ENCODE measurements around the gene DLG2. TPM values are rescaled to one million over a fixed set of nuclear protein-coding genes. Genes with fewer than 3 reads are reported as not detected.

Gene DLG2
- total RNA-seq, 4 donors from 2014 or later, result 6.5 to 14.6 (median 7.2) TPM

DNA sequence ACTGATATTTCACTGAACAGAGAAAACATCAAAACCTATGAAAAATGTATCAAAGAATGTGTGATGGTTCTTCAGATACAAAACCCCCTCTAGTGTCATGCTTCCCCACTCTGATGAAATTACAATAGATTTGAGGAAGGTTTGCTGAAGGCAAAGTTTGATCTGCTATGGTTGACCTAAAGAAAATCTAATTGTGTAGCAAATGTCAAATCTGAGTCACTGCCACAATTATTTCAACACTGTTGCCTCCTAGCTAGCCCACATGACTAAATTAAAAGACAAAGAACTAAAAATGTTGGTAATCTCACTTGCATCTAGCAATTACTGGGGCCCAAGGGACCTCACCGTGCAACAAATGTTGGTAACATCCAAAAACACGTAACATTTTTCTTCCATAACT, 728.0 kb downstream of the DLG2 start:
- 93 to 94% methylated on average over 2 of the region's 2 CpGs for WGBS, 2 donors
- Histone ChIP-seq H3K9me3 (no peaks in the 10 kb centered on the region), H3K4me1 (peaks cover 0 to 12% (median 0%) of the 10 kb centered on the region in 4 donors), H3K27ac (no peak overlapping the region), H3K4me3 (no peak overlapping the region), H3K27me3 (no peaks in the 10 kb centered on the region), H3K36me3 (no peaks in the 10 kb centered on the region)
- no peak for DNase-seq (ENCODE audit: low spot score in 2 of 2)
- TF ChIP-seq EP300 (IDR thresholded peaks at IDR 0.05), result no peak
- no peak for TF ChIP-seq POLR2A (IDR thresholded peaks at IDR 0.05)
- TF ChIP-seq, protein P1, sequence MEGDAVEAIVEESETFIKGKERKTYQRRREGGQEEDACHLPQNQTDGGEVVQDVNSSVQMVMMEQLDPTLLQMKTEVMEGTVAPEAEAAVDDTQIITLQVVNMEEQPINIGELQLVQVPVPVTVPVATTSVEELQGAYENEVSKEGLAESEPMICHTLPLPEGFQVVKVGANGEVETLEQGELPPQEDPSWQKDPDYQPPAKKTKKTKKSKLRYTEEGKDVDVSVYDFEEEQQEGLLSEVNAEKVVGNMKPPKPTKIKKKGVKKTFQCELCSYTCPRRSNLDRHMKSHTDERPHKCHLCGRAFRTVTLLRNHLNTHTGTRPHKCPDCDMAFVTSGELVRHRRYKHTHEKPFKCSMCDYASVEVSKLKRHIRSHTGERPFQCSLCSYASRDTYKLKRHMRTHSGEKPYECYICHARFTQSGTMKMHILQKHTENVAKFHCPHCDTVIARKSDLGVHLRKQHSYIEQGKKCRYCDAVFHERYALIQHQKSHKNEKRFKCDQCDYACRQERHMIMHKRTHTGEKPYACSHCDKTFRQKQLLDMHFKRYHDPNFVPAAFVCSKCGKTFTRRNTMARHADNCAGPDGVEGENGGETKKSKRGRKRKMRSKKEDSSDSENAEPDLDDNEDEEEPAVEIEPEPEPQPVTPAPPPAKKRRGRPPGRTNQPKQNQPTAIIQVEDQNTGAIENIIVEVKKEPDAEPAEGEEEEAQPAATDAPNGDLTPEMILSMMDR (IDR thresholded peaks at IDR 0.05), result no peak

DNA sequence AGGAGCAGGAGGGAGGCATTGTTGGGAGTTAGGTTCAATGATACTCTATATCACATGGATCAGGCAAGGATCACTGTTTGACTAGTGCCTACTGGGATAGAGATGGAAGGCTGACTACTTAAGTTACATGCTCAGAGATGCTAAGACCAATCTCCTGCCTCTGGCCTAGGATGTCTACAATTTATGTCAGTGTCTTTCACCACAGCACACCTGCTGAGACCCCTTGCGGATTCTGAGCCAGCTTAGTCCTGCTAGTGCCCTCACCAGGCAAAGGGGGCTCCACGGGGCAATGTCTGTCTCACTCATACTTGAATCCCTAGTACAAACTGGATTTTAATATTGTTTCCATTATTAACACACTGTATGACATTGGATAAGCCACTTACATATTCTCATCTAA, 732.5 kb downstream of the DLG2 start:
- DNase-seq (ENCODE audit: low spot score in 2 of 2), result no peak
- H3K4me1 ChIP-seq, result no peaks in the 10 kb centered on the region
- H3K27me3 ChIP-seq, result no peaks in the 10 kb centered on the region
- H3K9me3 ChIP-seq, result no peaks in the 10 kb centered on the region
- no peaks in the 10 kb centered on the region for H3K36me3 ChIP-seq
- H3K27ac ChIP-seq, result no peak overlapping the region
- 88 to 95% methylated on average over 2 of the region's 2 CpGs for WGBS, 2 donors
- no peak overlapping the region for H3K4me3 ChIP-seq
- TF ChIP-seq POLR2A (IDR thresholded peaks at IDR 0.05), result no peak
- TF ChIP-seq EP300 (IDR thresholded peaks at IDR 0.05), result no peak
- TF ChIP-seq, protein P1 (IDR thresholded peaks at IDR 0.05), result no peak

DNA sequence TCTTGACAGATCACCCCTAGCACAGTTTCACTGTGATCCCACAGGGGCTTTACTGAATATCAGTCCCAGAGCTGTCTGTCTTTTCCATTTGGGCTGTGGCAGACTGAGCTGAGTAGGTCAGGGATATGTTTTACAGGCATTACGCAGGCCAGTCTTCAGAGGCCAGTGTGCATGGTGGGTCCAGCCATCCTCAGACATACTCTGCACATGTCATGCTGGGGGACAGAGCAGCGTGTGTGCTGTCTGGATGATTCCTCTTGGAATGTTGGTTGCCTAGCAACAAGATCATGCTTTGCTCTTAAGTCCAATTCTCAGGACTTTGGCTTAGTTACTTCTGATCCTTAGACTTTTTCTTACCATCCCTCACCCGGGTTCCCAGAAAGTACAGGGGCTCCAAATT, 736.5 kb downstream of the DLG2 start:
- WGBS, 2 donors, result 47 to 50% methylated on average over 3 of the region's 3 CpGs
- H3K27me3 ChIP-seq, result no peaks in the 10 kb centered on the region
- no peaks in the 10 kb centered on the region for H3K4me1 ChIP-seq
- H3K9me3 ChIP-seq, result no peaks in the 10 kb centered on the region
- H3K27ac ChIP-seq, result no peak overlapping the region
- TF ChIP-seq, protein P1 (IDR thresholded peaks at IDR 0.05), result no peak
- TF ChIP-seq EP300 (IDR thresholded peaks at IDR 0.05) (no peak), POLR2A (IDR thresholded peaks at IDR 0.05) (no peak)
- H3K36me3 ChIP-seq, result no peaks in the 10 kb centered on the region
- no peak for DNase-seq (ENCODE audit: low spot score in 2 of 2)
- H3K4me3 ChIP-seq, result no peak overlapping the region

DNA sequence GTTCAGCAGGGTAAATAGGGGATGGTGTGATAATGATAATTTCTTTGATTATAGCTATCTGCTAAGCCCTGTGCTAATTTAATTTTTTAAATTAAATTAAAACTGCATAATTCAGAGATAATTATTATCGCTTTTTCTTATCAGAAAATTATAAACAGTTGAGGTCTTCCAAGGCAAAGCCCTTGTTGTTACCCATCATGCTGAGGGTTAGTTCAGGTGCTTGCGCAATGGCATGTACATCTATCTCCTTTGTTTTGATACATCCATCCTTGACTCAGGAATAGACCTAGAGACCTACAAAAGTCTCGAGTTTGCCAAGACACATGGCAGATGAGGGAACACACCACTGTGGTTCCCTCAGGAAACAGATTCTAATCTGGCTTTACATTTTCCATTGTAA, 737.6 kb downstream of the DLG2 start:
- WGBS, 2 donors, result 80 to 91% methylated on average over 3 of the region's 3 CpGs

DNA sequence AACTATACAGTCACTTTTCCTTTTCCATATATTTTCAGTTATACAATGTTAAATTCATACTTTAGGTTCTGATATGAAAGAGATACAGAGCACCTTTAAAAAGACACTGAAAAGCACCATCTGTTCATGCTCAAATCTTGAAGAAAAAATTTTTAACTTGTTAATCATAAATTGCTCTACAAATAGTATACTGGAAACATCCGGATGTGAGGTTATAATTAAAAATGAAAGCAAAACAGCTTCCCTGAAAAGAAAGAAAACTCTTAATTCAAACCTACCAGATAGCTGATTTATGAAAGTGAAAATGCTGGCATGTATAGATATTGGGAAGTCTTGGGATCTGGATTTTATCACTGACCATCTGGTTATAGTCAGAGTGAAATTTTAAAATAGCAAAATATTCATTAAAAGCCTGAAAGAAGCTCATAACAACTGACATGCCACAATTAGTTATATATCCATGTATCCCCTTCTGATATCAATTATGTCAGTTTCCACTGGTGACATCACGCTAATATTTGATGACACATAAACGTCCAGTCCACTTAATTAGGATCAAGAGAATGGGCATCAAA, 740.0 kb downstream of the DLG2 start:
- no peak for DNase-seq (ENCODE audit: low spot score in 2 of 2)

More for the DNA sequence above, 737.6 kb downstream of the DLG2 start:
- no peak for DNase-seq (ENCODE audit: low spot score in 2 of 2)
- Histone ChIP-seq H3K9me3 (no peaks in the 10 kb centered on the region), H3K27ac (no peak overlapping the region), H3K4me3 (no peak overlapping the region), H3K27me3 (no peaks in the 10 kb centered on the region), H3K36me3 (no peaks in the 10 kb centered on the region), H3K4me1 (no peaks in the 10 kb centered on the region)
- no peak for TF ChIP-seq EP300 (IDR thresholded peaks at IDR 0.05)

More for the DNA sequence above, 740.0 kb downstream of the DLG2 start:
- TF ChIP-seq EP300 (IDR thresholded peaks at IDR 0.05), result no peak
- TF ChIP-seq, protein P1 (IDR thresholded peaks at IDR 0.05), result no peak
- TF ChIP-seq POLR2A (IDR thresholded peaks at IDR 0.05), result no peak
- Histone ChIP-seq H3K4me1 (no peaks in the 10 kb centered on the region), H3K4me3 (no peak overlapping the region), H3K27me3 (no peaks in the 10 kb centered on the region), H3K36me3 (no peaks in the 10 kb centered on the region), H3K27ac (no peak overlapping the region), H3K9me3 (no peaks in the 10 kb centered on the region)
- 69 to 71% methylated on average over 3 of the region's 3 CpGs for WGBS, 2 donors

Data from tibial nerve (tissue), 4 donors.